Transverse colon (tissue), 4 donors: Measurements from ENCODE around the gene SMARCD3. TPM values are rescaled to one million over a fixed set of nuclear protein-coding genes. Genes with fewer than 3 reads are reported as not detected.

ENCODE experiments used
- DNase-seq: peaks from one replicate; pipeline ENCODE4 v3.0.0-alpha.2; 2019
- H3K27ac ChIP-seq, 4 donors: fragments of 200-600 bp; sonication (generic); 2 replicates each; pipeline ENCODE4 v1.5.1; 2016 to 2018; ENCODE audit warnings: inconsistent platforms in 4 of 4
- H3K27me3 ChIP-seq: fragments of 200-600 bp; sonication (generic); 2 replicates; pipeline ENCODE4 v1.5.1; 2017; ENCODE audit warnings: inconsistent platforms
- H3K36me3 ChIP-seq, 4 donors: fragments of 200-600 bp; sonication (generic); 2 replicates each; pipeline ENCODE4 v1.5.1; 2017 to 2019; ENCODE audit warnings: inconsistent platforms in 4 of 4
- H3K4me1 ChIP-seq, 4 donors: fragments of 200-600 bp; sonication (generic); 2 replicates each; pipeline ENCODE4 v1.5.1; 2017 to 2020; ENCODE audit warnings: inconsistent platforms in 4 of 4
- H3K4me3 ChIP-seq, 4 donors: fragments of 200-600 bp; sonication (generic); 1 replicate in 1 of 4; 2 replicates in 3 of 4; pipeline versions ENCODE4 v1.5.1 to v1.6.1; 2017 to 2019; ENCODE audit warnings: inconsistent platforms in 4 of 4
- H3K9me3 ChIP-seq, 2 donors: fragments of 200-600 bp; sonication (generic); 2 replicates each; pipeline ENCODE4 v1.5.1; 2017 to 2019; ENCODE audit warnings: inconsistent platforms in 2 of 2
- CTCF ChIP-seq, 5 experiments: fragments of 200-600 bp in 3 of 5; fragments of 450-650 bp in 2 of 5; sonication (generic) in 3 of 5; IDR thresholded peaks; 1 replicate in 2 of 5; 2 replicates in 3 of 5; pipeline ENCODE4 v1.5.1; 2016 to 2017; ENCODE audit warnings: antibody characterized with exemption in 5 of 5, inconsistent platforms in 3 of 5, mild to moderate bottlenecking in 2 of 5, moderate library complexity in 1 of 5
- EP300 ChIP-seq: sonication (generic); formaldehyde crosslinking; IDR thresholded peaks from one replicate; pipeline ENCODE4 v1.6.1; 2017; ENCODE audit warnings: antibody characterized with exemption, low read depth
- POLR2A ChIP-seq: fragments of 450-650 bp; IDR thresholded peaks from one replicate; pipeline ENCODE4 v1.6.1; 2016; ENCODE audit warnings: antibody characterized with exemption, mild to moderate bottlenecking, moderate library complexity
- POLR2AphosphoS5 ChIP-seq, 3 donors: sonication (generic); formaldehyde crosslinking; IDR thresholded peaks; one replicate each; pipeline ENCODE4 v1.6.1; 2016; ENCODE audit warnings: antibody characterized with exemption in 3 of 3
- WGBS, 2 donors: methylation state at CpG; one replicate each; pipeline ENCODE4 v1.1.5; 2018; ENCODE audit warnings: low coverage in 1 of 2; 5-methylcytosine and 5-hydroxymethylcytosine counted together
- in situ Hi-C, 4 donors: fragments of 200-750 bp; cut with MboI; loops; one replicate each; pipeline versions ENCODE4 v1.15.0 to v1.15.1; 2017; ENCODE audit warnings: low sequenced_read_pairs in 3 of 4, low pct_ligation_motif_present in 1 of 4, low pct_unique_long_range_greater_than_20kb in 1 of 4
- intact Hi-C: fragments of 100-400 bp; cut with DNase I; formaldehyde crosslinking; loops from one replicate; pipeline ENCODE4 v1.15.1; 2023; ENCODE audit warnings: low total_unique reads
- total RNA-seq, 4 donors: library from RNA; depleted of rRNA; stranded (reverse); fragments of >200 nt; gene quantifications; one replicate each; pipeline ENCODE4 v1.1.0, GENCODE V29; 2016

Gene SMARCD3
- total RNA-seq, 4 donors from 2014 or later = 6.6 to 19.1 (median 9.9) TPM

DNA sequence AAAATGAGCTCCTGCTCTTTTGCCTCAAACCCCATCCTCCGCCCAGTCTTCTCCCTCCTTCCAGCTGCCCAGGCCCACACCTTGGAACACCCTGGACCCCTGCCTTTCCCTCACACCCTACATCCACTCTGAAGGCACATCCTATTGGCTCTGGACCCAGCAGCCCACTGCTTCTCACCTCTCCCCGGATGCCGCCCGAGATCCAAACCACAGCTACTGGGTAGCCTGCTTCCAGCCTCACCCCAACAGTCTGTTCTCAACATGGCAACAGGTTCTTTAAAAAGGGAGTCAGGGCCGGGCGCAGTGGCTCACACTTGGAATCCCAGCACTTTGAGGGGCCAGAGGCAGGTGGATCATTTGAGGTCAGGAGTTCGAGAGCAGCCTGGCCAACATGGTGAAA is 9.5 kb upstream of the SMARCD3 start:
- DNase-seq = no peak
- in situ Hi-C loops (no loop called here), intact Hi-C loops (no loop called here)
- Histone ChIP-seq H3K9me3 (no peaks in the 10 kb centered on the region), H3K36me3 (no peaks in the 10 kb centered on the region), H3K4me1 (peaks cover 0 to 3% (median 2%) of the 10 kb centered on the region in 4 donors), H3K27ac (no peak overlapping the region), H3K27me3 (peaks cover 42% of the 10 kb centered on the region), H3K4me3 (no peak overlapping the region)
- TF ChIP-seq POLR2A (no peak), EP300 (no peak), CTCF (IDR thresholded peaks at IDR 0.05) (no peak), POLR2AphosphoS5 (IDR thresholded peaks at IDR 0.05) (no peak)
- 81 to 100% methylated on average over 1 to 7 of the region's 7 CpGs for WGBS, 2 donors

GRCh38 chr7:151256410-151257045 is 8.0 kb upstream of the SMARCD3 start:
- H3K4me3 ChIP-seq = no peak overlapping the region
- no peak overlapping the region for H3K27ac ChIP-seq
- no peaks in the 10 kb centered on the region for H3K9me3 ChIP-seq
- TF ChIP-seq EP300 (no peak), CTCF (IDR thresholded peaks at IDR 0.05) (no peak), POLR2AphosphoS5 (IDR thresholded peaks at IDR 0.05) (no peak), POLR2A (no peak)
- H3K27me3 ChIP-seq = peaks cover 55% of the 10 kb centered on the region
- in situ Hi-C loops = no loop called here
- peaks cover under 1 to 15% (median 4%) of the 10 kb centered on the region in 4 donors for H3K4me1 ChIP-seq
- intact Hi-C loops = no loop called here
- WGBS, 2 donors = 55 to 57% methylated on average over 11 to 16 of the region's 16 CpGs
- DNase-seq = no peak
- no peaks in the 10 kb centered on the region for H3K36me3 ChIP-seq

DNA sequence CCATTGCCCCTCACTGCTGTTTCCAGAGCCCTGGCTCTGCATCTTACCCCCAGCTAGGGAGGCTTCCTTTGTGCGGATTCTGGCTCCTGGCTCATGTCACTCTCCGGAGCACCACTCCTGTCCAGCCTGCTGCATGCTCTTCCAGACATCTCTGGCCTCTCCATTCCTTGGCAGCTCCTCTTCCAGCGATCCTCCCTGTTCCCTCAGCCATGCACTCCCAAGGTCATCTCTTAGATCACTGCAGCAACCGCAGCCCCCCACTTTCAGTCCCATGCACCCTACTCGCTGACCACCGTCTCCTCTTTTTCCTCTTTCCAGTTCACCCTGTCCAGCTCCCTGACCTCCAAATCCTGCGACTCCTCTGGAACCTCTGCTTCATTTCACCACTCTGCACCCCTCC is 6.9 kb upstream of the SMARCD3 start:
- Histone ChIP-seq H3K9me3 (no peaks in the 10 kb centered on the region), H3K27me3 (peaks cover 61% of the 10 kb centered on the region), H3K4me1 (peaks cover 10 to 26% (median 12%) of the 10 kb centered on the region in 4 donors), H3K27ac (no peak overlapping the region), H3K4me3 (no peak overlapping the region), H3K36me3 (no peaks in the 10 kb centered on the region)
- in situ Hi-C loops = no loop called here
- WGBS, 2 donors = 69 to 79% methylated on average over 5 to 7 of the region's 7 CpGs
- TF ChIP-seq CTCF (IDR thresholded peaks at IDR 0.05) = no peak
- no peak for TF ChIP-seq EP300
- no peak for TF ChIP-seq POLR2AphosphoS5 (IDR thresholded peaks at IDR 0.05)
- TF ChIP-seq POLR2A = no peak
- intact Hi-C loops = no loop called here
- no peak for DNase-seq

- 71% methylated on average over 11 of the region's 11 CpGs; no CpG with 5 or more reads in 1 of the 2 donors for WGBS, 2 donors
- Histone ChIP-seq H3K27ac (no peak overlapping the region), H3K4me3 (no peak overlapping the region), H3K36me3 (no peaks in the 10 kb centered on the region), H3K4me1 (peaks cover 10 to 31% (median 16%) of the 10 kb centered on the region in 4 donors), H3K27me3 (peaks cover 66% of the 10 kb centered on the region), H3K9me3 (no peaks in the 10 kb centered on the region)
- in situ Hi-C loops = no loop called here
- TF ChIP-seq EP300 (no peak), CTCF (IDR thresholded peaks at IDR 0.05) (no peak), POLR2AphosphoS5 (IDR thresholded peaks at IDR 0.05) (no peak), POLR2A (no peak)
- intact Hi-C loops = no loop called here
- no peak for DNase-seq
Measured at GRCh38 chr7:151254851-151255250, 6.4 kb upstream of the SMARCD3 start.
